Measurements from ENCODE around the gene TRPT1.

Gene TRPT1

GRCh38 chr11:64225608-64226506 is at the start of gene TRPT1, which contains the start of gene NUDT22:
TRPT1 (minus strand) TSS chr11:64226186; CDS start chr11:64225860, 326 bp downstream.
NUDT22 (plus strand) TSS chr11:64226274; CDS start chr11:64226653, 379 bp downstream.
- peak within 1 kb of the TSS; percentile 84 to 89 for H3K4me3 ChIP-seq (replicated peaks in 1 of 2; ENCODE audit: low read depth in 2 of 2, low read length in 2 of 2)
- DNase-seq (ENCODE audit: low read depth in 2 of 2), result peak; percentile 74 to 82
- TF ChIP-seq CTCF (IDR thresholded peaks at IDR 0.05; ENCODE audit: low read depth, low read length), result peak; percentile 35

- no peak overlapping the region for H3K4me3 ChIP-seq (replicated peaks in 1 of 2; ENCODE audit: low read depth in 2 of 2, low read length in 2 of 2)
- no peak for TF ChIP-seq CTCF (IDR thresholded peaks at IDR 0.05; ENCODE audit: low read depth, low read length)
- no peak for DNase-seq (ENCODE audit: low read depth in 2 of 2)
These were observed 49.2 kb upstream of the TRPT1 start for GRCh38 chr11:64275031-64275800.

GRCh38 chr11:64269540-64270220 is 43.7 kb upstream of the TRPT1 start:
- peak; percentile 100 for DNase-seq (ENCODE audit: low read depth in 2 of 2)
- TF ChIP-seq CTCF (IDR thresholded peaks at IDR 0.05; ENCODE audit: low read depth, low read length), result no peak
- H3K4me3 ChIP-seq (replicated peaks in 1 of 2; ENCODE audit: low read depth in 2 of 2, low read length in 2 of 2), result peak overlapping the region; percentile 64 to 69

- peak; percentile 75 to 82 for DNase-seq (ENCODE audit: low read depth in 2 of 2)
- H3K4me3 ChIP-seq (replicated peaks in 1 of 2; ENCODE audit: low read depth in 2 of 2, low read length in 2 of 2), result peak overlapping the region; percentile 56
- no peak for TF ChIP-seq CTCF (IDR thresholded peaks at IDR 0.05; ENCODE audit: low read depth, low read length)
These were observed 43.0 kb upstream of the TRPT1 start for GRCh38 chr11:64268893-64269539.

GRCh38 chr11:64268025-64268892 is 42.3 kb upstream of the TRPT1 start:
- H3K4me3 ChIP-seq (replicated peaks in 1 of 2; ENCODE audit: low read depth in 2 of 2, low read length in 2 of 2), result peak overlapping the region in 1 of 2 donors; percentile 56

More at GRCh38 chr11:64268025-64268892, 42.3 kb upstream of the TRPT1 start:
- TF ChIP-seq CTCF (IDR thresholded peaks at IDR 0.05; ENCODE audit: low read depth, low read length), result no peak
- peak; percentile 29 to 93 for DNase-seq (ENCODE audit: low read depth in 2 of 2)
